ENCODE results near the gene BAG5. TPM values are rescaled to one million over a fixed set of nuclear protein-coding genes. Genes with fewer than 3 reads are reported as not detected.
A peak's percentile ranks its signal among the peaks of the same experiment; 100 is the strongest.

BAG5 gene
- total RNA-seq, 1 donor: 42.7 TPM

- peak; percentile 82 for TF ChIP-seq CTCF (IDR thresholded peaks at IDR 0.05; ENCODE audit: insufficient read depth, low read depth, low read length)
- DNase-seq (ENCODE audit: low read depth): peak; percentile 43
- no peak overlapping the region for H3K4me3 ChIP-seq (ENCODE audit: low read depth, low read length)
Measured at GRCh38 chr14:103546652-103547454, 15.6 kb downstream of the BAG5 start.

GRCh38 chr14:103545915-103546651, 16.4 kb downstream of the BAG5 start:
- H3K4me3 ChIP-seq (ENCODE audit: low read depth, low read length): no peak overlapping the region
- no peak for DNase-seq (ENCODE audit: low read depth)
- TF ChIP-seq CTCF (IDR thresholded peaks at IDR 0.05; ENCODE audit: insufficient read depth, low read depth, low read length): no peak

GRCh38 chr14:103545219-103545914, 17.1 kb downstream of the BAG5 start:
- no peak for DNase-seq (ENCODE audit: low read depth)
- TF ChIP-seq CTCF (IDR thresholded peaks at IDR 0.05; ENCODE audit: insufficient read depth, low read depth, low read length): no peak
- H3K4me3 ChIP-seq (ENCODE audit: low read depth, low read length): no peak overlapping the region

- no peak for TF ChIP-seq CTCF (IDR thresholded peaks at IDR 0.05; ENCODE audit: insufficient read depth, low read depth, low read length)
- DNase-seq (ENCODE audit: low read depth): no peak
- no peak overlapping the region for H3K4me3 ChIP-seq (ENCODE audit: low read depth, low read length)
Measured at GRCh38 chr14:103544388-103545218, 17.9 kb downstream of the BAG5 start.

- no peak for TF ChIP-seq CTCF (IDR thresholded peaks at IDR 0.05; ENCODE audit: insufficient read depth, low read depth, low read length)
- H3K4me3 ChIP-seq (ENCODE audit: low read depth, low read length): no peak overlapping the region
- no peak for DNase-seq (ENCODE audit: low read depth)
Measured at GRCh38 chr14:103543721-103544387, 18.6 kb downstream of the BAG5 start.

- TF ChIP-seq CTCF (IDR thresholded peaks at IDR 0.05; ENCODE audit: insufficient read depth, low read depth, low read length): no peak
- no peak overlapping the region for H3K4me3 ChIP-seq (ENCODE audit: low read depth, low read length)
- no peak for DNase-seq (ENCODE audit: low read depth)
Measured at GRCh38 chr14:103543140-103543539, 19.3 kb downstream of the BAG5 start.
